ENCODE results near the gene DGKB. TPM values are rescaled to one million over a fixed set of nuclear protein-coding genes. Genes with fewer than 3 reads are reported as not detected.
A peak's percentile ranks its signal among the peaks of the same experiment; 100 is the strongest.

The DGKB gene
- total RNA-seq: not detected in 2 replicates

- DNase-seq: peak; percentile 17
These were observed at the start of gene DGKB for GRCh38 chr7:14902589-14903067. Gene DGKB (minus strand): TSS chr7:14902751.

DNA sequence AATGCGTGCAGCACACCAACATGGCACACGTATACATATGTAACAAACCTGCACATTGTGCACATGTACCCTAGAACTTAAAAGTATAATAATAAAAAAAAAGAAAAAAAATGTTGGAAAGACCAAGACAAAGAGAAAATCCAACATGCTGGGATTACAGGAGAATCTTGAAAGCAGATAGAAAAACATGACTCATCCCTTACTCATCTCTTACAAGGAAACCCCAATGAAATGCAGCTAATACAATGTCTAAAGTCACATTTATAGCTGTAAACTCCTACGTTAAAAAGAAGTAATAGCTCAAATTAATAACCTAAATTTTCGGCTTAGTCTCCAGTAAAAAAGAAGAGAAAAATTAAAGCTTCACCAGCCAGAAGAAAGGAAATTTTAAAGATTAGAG is 47.5 kb upstream of the DGKB start:
- no peak for DNase-seq

- DNase-seq: no peak
These were observed 35.6 kb upstream of the DGKB start for GRCh38 chr7:14938181-14938580.

GRCh38 chr7:14937581-14937980 is 35.0 kb upstream of the DGKB start:
- no peak for DNase-seq

GRCh38 chr7:14936554-14936953 is 34.0 kb upstream of the DGKB start:
- no peak for DNase-seq

- DNase-seq: no peak
These were observed 32.3 kb upstream of the DGKB start for GRCh38 chr7:14934839-14935238.

- no peak for DNase-seq
These were observed 29.1 kb upstream of the DGKB start for GRCh38 chr7:14931511-14932215.

DNA sequence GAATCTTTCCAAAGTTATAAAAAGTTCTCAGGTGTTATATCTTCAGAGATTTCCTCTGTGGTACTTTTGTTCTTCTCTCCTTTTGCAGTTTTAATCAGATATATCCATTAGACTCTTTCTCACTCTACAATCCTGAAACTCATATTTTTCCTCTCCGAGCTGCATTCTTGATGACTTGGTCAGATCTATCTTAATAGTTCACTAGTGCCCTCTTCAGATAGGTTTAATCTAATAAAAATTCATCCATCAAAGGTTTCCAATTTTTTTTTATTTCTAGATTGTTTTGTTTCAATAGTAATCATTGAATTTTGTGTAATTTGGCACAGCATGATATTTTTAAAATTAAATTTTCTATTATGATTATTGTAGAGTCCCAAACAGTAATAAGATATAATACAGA is 21.8 kb upstream of the DGKB start:
- DNase-seq: peak; percentile 11

DNA sequence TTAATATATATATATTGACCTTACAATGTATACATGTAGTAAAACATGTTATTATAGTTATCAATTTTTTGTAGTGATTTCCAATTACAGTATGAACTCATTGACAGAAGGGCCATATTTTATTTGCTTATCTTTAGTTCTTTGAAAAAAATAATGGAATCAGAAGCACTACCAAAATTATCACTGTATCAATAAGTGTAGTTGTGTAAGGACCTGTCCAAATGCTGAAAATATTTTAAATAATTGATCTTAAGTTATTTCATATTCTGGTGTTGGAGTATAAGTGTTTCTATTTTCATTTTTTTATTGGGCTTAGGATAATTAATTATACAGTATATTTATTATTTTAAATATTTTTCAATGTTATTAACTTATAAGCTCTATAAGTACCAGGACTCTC is 8.5 kb upstream of the DGKB start:
- DNase-seq: no peak

- DNase-seq: no peak
These were observed 6.1 kb upstream of the DGKB start for GRCh38 chr7:14908697-14909096.

- peak; percentile 2 for DNase-seq
These were observed 3.2 kb upstream of the DGKB start for GRCh38 chr7:14905764-14906163.

GRCh38 chr7:14900051-14900450 is 2.5 kb downstream of the DGKB start:
- DNase-seq: no peak

GRCh38 chr7:14899030-14899429 is 3.5 kb downstream of the DGKB start:
- DNase-seq: no peak

- DNase-seq: no peak
These were observed 6.1 kb downstream of the DGKB start for GRCh38 chr7:14896461-14896860.

- peak; percentile 25 for DNase-seq
These were observed 7.7 kb downstream of the DGKB start for GRCh38 chr7:14894826-14895225.

GRCh38 chr7:14892961-14893360 is 9.6 kb downstream of the DGKB start:
- peak; percentile 17 for DNase-seq

DNA sequence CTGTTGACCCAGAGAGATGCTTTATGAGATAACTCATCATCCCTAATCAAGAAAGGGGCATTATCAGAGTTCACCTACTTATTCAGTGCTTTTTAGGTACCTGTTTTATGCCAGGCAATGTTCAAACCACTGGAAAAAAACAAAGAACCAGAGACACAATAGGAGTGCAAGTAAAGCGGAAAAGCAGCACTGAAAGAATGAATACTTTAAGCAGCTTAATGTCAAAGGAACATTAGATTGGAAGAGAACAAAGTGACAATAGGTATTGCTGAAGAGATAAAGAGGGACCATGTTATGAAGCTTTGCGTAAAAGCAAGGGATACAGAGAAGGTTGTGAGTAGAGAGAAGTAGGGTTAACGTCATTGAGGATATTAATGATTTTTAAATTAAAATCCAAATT is 11.3 kb downstream of the DGKB start:
- no peak for DNase-seq

DNA sequence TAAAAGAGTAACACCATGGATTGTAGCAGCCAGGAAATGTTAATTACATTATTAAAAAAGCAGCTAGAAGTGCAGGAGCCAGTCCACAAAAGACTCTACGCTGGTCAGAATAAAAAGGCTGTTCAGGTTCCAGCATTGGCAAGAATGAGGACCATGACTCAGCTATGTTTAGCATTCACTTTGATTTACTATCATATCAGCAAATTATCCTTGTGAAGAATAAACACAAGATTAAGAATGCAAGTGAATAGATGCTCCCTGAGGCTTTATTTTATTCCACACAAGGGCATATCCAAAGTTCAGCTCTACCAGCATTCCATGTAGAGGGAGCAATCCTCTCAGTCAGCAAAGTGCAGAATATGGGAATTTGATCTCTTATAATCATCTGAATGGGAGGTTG is 13.6 kb downstream of the DGKB start:
- no peak for DNase-seq

- DNase-seq: no peak
These were observed 16.0 kb downstream of the DGKB start for GRCh38 chr7:14886533-14886932.

DNA sequence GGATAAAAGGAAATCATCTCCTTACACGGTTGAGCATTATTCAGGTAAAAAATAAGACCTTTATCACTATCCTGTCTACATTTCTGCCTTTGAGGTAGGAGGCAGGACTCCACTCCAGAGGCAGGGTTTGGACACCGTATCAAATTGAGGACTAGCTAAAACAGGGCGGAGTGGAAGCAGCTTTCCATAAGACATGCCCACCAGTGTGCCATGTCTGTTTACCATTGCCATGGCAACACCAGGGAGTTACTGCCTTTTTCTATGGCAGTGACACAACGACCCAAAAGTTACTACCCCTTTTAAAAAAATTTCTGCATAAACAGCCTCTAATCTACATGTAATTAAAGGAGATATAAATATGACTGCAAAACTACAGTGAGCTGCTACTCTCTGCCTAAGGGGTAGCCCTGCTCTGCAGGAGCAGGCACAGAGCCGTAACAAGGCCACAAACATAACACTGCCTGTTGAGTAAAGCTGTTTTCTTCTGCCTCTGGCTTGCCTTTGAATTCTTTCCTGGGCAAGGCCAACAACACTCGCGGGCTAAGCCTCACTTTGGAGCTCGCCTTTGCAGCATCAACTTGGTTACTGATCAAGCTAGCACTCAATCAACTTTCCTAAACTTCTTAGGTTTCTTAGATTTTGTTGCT is 26.5 kb downstream of the DGKB start:
- DNase-seq: no peak

GRCh38 chr7:14871880-14872279 is 30.7 kb downstream of the DGKB start:
- no peak for DNase-seq

GRCh38 chr7:14870394-14870793 is 32.2 kb downstream of the DGKB start:
- DNase-seq: no peak

DNA sequence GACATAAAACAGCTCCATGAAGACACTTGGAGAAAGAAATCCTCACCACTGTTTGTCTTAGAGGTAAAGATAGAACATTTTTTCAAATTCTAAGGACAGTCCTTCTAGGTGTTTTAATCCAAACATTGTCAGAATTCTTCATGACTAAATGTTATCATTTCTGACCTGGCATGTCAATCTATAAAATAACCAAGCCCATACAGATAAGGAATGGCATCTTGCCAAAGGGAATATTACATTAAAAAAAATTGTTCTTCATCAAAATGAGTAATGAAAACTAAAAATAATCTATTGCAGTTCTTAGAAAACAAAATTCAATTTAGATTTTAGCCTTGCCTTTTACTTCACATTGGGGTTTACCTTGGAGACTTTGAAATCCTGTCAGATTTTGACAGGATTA is 33.6 kb downstream of the DGKB start:
- no peak for DNase-seq

DNA sequence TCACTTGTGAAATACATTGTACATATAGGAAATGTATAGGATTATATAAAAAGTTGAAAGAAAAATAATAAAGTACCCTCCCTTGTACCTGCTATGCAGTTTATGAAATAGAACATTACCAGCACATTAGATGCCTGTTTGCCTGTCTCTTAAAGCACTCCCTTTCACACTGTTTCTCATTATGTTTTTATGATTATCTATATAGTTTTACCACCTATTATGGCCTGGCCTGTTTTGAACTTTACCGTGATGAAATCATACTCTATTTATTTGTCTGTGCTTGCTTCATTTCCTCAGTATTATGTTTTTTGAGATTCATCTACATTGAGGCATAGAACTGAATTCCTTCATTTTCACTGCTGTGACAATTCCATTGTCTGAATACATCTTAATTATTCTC is 41.1 kb downstream of the DGKB start:
- DNase-seq: no peak

DNA sequence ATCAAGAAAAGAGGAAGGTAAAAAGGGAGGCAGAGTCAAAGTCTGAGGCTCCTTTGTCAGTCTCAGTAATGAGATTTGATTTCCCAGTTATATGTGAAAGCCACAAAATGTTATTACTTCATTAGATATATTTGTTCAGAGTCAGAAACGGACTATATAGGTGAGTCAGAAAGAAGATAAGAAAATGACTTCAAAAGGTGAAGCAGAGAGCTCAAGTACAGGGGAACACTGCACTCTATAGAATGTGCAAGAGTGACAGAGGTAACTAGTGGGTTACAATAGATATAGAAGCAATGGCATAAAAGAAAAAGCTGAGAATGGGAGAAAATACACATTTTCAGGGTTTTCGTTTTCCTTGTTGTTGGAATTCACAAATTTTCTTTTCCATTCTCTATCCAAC is 43.3 kb downstream of the DGKB start:
- no peak for DNase-seq
